Stimulated activated CD8-positive, alpha-beta memory T cell treated with anti-CD3 and anti-CD28 coated beads, Interleukin-7, amount 100 ng/mL, for 24 hours (primary cell): ENCODE data around the gene SLC7A6.

Experiments
- DNase-seq: peaks from one replicate; pipeline ENCODE4 v3.0.0-alpha.2; 2020; ENCODE audit warnings: low read depth

The SLC7A6 gene

GRCh38 chr16:68264128-68265077, at the start of gene SLC7A6:
TSS of gene SLC7A6 (plus strand) at chr16:68264526. CDS start at chr16:68274727, 10,201 bp downstream.
- DNase-seq, result peak; percentile 64

- DNase-seq, result no peak
These were observed 49.6 kb upstream of the SLC7A6 start for GRCh38 chr16:68214726-68215125.

- DNase-seq, result no peak
These were observed 49.0 kb upstream of the SLC7A6 start for GRCh38 chr16:68215302-68215701.

DNA sequence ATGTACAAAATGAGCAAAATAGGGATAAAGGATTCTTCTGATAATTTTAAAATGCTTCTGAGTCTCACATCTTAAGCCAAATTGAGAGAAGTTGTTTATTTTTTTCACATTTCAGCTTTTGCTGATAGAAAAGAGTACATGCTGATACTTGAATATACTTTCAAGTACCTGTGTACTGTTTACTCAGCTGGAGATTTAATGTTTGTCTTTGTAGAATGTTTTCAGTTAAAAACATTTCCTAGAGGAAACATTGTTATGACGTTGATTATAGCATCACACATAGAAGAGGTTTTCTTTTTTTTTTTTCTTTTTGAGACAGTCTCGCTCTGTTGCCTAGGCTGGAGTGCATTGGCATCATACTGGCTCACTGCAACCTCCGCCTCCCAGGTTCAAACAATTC, 48.1 kb upstream of the SLC7A6 start:
- no peak for DNase-seq

DNA sequence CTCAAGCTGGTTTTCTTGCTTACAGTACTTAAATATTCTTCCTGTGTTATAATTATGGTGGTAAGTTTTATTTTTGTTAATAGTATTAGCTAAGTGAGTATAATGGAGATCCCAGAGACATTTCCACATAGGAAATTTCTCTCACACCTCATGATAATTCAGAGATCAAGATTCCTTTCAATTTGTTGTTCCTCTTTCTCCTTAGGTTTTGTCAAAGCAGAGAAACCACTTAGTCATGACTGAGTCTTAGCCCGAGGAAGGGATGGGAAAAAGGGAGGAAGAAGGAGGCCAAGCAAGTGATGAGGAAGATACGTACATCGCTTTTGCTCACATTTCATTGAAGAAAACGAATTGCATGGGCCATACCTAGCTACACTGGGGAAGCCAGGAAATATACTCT, 46.8 kb upstream of the SLC7A6 start:
- no peak for DNase-seq

DNA sequence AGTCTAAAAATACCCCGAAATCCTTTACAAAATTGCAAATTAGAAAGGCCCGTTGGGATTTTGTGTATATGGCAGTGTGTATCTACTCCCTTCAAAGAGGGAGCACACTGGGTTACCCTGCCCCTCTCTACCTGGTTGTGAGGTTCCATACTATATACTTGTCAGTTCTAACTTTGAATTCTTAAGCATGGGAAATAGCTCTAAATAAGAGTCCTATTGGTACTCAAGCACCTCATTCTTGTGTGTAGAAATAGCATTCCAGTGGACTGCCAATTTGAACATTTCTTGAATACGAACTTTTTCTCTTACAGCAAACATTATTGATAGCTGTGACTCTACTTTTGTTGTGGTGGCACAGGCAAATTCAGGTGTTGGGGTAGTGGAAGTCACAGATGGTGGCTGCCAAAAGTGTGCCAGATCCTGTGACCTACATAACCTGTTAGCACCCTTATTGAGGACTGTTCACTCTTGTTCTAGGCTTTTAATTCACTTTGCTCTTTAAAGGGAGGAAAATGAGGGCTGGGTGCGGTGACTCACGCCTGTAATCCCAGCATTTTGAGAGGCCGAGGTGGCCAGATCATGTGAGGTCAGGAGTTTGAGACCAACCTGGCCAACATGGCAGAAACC, 44.5 kb upstream of the SLC7A6 start:
- no peak for DNase-seq

DNA sequence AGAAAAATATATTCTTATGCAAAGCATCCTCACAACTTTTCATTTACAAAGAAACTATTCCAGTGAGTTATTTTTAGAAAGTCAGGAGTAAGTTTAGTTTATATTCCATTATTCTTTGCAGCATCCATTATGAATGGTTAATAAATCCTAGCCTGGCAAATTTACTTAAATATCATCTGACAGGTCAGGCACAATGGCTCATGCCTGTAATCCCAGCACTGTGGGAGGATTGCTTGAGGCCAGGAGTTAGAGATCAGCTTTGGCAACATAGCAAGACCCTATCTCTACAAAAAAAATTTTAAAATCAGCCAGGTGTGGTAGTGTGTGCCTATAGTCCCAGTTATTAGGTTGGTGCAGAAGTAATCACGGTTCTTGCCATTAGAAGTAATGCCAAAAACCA, 41.3 kb upstream of the SLC7A6 start:
- no peak for DNase-seq

DNA sequence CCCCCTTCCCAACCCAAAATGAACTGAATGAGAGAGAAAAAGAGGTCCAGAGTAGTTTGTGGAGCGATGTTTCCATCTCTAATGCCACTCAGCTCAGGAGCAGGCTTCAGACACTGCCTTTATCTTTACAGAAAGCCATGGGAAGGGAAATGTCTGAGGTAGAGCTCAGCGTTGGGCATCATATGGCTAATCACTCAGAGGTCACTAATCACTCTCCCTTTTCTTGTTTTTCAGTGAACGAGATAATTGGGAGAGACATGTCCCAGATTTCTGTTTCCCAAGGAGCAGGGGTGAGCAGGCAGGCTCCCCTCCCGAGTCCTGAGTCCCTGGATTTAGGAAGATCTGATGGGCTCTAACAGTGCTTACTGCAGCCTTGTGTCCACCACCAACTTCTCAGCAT, 38.2 kb upstream of the SLC7A6 start:
- no peak for DNase-seq

DNA sequence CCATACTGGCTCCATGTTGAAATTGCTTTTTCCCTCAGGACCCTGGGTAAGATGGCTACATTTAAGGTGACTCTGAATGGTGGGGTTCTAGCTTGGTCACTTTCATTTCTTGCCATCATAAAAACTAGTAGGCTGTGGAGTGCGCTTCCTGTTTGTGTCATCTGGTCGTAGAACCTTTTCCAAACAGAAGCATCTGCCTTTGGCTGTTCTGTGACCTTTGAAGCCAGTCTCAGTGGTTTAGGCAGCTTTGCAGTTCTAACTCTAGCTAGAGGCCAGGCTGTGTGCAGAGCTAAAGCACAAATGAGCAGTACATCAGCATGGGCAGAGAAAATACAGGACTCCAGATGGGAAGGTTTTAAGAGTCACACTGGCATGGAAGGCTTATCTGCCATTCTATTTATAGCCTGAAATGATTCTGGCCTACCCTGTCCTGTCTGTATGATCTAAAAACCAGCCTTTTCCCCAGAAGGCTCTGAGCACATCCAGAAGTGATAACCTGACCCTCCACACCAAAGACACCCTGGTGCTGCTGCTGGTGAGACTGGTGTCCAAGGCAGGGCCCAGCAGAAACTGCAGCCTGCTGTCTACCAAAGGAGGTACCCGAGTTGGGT, 37.0 kb upstream of the SLC7A6 start:
- no peak for DNase-seq

DNA sequence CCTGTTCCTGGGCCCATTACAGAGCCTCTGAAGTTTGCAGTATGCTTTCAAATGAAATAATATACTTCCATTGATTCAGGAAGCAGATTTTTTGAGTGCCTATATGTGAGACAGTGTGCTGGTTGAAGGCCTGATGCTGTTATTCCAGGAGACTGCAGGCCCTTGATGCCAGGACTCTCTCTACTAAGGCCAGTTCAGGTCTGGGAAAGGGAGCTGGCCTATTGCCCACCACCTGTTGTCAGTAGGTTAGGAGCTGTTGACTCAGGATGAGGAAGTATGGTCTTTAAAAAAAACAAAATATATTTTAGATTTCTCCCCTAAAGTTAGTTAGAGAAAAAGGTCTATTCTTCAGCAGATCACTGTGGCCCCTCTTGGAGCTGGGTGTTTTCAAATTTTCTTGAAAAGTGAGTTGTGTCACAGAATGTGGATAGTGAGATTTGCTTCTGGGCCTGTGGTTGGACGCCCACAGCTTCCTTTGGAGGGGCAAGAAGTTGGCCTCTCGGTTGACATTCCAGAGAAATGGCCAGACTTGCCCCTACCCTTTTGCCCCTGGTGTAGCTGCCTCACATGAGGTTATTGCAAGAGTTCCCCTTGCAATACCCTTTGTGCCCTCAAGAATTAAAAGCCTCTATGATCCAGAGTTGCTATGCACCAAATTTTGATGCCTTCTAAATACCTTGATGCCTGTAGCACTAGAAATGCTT, 36.3 kb upstream of the SLC7A6 start:
- no peak for DNase-seq

DNA sequence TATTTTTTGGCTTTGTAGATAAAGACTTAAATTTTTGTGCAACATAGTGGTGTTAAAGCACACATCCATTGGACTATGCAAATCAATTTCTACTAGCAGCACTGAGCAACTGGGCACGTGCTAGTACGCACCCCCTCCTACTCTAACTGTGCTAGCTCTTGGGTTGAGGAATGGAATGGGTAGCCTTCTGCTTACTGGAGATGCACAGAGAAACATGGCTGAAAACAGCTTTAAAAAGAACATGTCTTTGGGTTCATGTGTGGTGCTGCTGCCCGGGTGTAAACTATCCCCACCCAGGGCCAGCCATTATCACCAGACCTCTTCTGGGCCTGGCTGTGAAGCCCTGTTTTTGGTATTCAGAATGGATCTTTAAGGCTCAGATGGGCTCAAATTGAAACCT, 35.7 kb upstream of the SLC7A6 start:
- DNase-seq, result no peak

DNA sequence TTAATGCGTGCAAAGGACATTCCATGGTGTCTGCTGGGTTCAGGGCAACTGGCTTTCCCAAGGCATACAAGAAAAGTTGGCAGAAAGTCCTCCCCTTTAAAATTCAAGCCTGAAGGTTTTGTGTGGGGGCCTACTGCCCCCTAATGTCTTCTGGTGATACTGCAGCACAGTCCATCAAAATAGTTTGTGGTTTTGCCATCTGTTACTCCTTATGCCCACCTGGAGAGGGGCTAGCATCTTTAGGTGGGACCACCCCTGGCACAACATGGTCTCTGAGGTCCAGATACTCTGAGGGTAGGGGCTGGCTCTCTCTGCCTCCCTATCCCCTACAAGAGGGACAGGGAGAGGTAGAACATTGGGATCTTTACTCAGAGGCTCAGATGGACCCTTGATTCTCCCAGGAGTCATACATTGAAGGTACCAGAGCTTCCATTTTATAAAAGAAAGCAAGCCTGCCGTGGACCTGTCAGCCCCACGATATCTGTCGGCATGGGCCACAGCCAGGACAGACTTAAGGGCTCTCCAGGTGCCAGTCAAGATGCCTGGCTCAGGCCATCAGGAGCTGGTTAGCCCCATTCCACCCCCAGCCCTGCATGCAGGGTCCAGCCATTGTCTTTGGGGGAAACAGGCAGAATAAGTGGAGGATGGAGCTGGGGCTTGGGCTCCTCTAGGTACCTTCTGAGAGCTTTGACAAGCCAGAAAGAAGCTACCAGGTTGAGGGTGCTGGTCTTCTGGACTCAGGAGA, 34.7 kb upstream of the SLC7A6 start:
- no peak for DNase-seq

GRCh38 chr16:68230176-68230571, 34.2 kb upstream of the SLC7A6 start:
- DNase-seq, result no peak

- no peak for DNase-seq
These were observed 33.4 kb upstream of the SLC7A6 start for GRCh38 chr16:68230956-68231355.

DNA sequence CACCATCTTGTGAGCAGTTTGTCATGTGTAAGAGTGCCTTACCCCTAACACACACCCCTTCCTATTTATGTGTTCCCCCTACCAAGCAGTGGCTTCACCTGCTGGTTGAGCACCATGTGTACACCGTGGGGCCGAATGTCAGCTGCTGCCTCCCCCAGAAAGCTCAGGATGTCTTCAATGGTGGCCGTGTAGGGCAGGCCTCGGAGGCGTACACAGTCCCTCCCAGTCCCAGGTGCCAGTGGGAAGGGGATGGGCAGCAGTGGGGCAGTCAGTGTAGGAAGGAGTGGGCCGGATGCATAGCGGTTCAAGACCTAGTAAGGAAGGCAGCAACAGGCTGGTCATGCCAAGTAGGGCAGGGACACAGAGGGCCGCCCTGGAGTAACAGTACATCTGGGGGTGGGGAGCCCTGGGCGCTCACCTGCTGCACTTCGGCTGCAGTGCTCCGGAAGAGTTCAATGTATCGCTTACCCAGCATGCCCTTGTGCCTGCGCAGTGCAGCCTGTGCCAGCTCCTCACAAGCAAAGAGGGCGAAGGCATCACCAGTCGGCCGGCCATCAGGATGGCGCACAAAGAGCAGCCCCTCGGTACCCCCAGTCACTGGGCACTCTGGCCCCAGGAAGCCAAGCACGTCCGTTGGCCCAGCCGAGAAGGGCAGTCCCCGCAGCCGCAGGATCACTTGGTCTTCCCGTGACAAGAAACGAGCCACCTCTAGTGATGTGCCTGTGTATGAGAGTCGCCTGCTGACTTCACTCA, 32.8 kb upstream of the SLC7A6 start:
- no peak for DNase-seq

- DNase-seq, result no peak
These were observed 32.0 kb upstream of the SLC7A6 start for GRCh38 chr16:68232335-68232734.

DNA sequence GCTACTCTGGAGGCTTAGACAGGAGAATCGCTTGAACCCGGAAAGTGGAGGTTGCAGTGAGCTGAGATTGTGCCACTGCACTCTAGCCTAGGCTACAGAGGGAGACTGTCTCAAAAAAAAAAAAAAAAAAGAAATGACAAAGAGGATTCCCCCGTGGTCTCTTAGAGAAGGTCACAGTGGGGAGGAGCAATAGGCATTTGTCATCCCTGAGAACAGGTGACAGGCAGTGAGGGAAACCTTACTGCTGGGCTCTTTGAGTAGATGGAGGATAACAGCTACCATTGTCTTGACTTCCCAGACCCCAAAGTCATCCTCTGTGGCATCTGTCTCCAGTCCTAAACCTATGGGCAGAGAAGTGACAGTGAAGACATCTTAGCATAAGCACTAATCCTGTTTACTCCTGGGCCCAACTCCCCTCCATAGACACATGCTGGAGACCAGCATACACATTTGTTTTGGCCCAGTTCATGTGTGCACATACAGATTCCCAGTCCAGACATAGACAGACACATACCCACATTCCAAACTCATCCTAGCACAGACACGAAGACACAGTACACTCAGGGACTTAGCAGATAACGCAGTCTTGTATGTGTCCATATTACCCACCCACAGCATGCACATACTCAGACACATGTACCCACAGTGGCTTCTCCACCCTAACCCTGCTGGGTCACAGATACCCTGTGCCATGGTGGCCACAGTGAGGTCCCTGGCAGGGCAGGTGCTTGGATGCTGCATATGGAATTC, 31.1 kb upstream of the SLC7A6 start:
- DNase-seq, result no peak

- DNase-seq, result no peak
These were observed 30.5 kb upstream of the SLC7A6 start for GRCh38 chr16:68233835-68234187.

- no peak for DNase-seq
These were observed 29.9 kb upstream of the SLC7A6 start for GRCh38 chr16:68234188-68235107.
